ENCODE data around the gene CIART.

CIART gene

DNA sequence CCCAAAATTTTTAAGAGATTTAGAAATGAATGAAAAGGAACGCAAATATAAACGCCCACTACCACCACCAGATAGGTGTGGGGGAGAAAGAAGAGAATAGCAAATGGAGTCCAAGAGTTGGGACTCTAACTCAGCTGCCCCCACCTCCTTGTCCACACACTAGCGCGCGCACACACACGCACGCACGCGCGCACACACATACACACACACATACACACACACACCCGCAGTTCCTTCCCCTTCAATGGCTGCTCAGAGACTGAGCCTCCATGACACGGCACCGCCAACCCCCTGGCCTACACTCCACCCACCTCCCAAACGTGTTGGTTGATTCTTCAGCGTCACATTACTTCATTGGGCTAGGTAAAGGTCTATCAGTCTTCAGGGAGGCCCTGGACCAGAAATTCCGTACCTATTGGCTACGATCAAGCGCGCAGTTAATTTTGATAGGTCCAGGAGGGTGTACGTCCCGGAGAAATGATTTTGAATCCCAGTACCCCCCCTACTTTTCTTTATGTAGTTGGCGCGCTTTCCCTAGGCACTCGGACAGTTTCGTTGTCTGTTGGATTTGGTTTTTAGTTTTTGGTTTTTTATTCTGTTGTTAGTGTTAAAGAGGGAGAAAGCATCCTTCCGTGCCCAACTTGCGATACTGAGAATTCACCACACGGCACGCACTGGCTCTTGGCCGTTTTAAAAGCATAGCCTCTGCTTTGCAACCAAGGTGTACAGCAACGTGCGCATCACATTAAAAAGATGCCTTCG lies 46.3 kb upstream of the CIART start, which contains the start of gene ANP32E:
ANP32E (minus strand) TSS at position 261 of the 762 bp plus-strand sequence. CDS start 326 bp downstream, outside the sequence.
- TF ChIP-seq ZFX (IDR thresholded peaks at IDR 0.05; ENCODE audit: borderline replicate concordance): no peak
- TF ChIP-seq, protein P1, sequence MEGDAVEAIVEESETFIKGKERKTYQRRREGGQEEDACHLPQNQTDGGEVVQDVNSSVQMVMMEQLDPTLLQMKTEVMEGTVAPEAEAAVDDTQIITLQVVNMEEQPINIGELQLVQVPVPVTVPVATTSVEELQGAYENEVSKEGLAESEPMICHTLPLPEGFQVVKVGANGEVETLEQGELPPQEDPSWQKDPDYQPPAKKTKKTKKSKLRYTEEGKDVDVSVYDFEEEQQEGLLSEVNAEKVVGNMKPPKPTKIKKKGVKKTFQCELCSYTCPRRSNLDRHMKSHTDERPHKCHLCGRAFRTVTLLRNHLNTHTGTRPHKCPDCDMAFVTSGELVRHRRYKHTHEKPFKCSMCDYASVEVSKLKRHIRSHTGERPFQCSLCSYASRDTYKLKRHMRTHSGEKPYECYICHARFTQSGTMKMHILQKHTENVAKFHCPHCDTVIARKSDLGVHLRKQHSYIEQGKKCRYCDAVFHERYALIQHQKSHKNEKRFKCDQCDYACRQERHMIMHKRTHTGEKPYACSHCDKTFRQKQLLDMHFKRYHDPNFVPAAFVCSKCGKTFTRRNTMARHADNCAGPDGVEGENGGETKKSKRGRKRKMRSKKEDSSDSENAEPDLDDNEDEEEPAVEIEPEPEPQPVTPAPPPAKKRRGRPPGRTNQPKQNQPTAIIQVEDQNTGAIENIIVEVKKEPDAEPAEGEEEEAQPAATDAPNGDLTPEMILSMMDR (IDR thresholded peaks at IDR 0.05): no peak; the same call in 1 of the 2 replicates
- peak within 1 kb of the TSS; percentile 93 for H3K27ac ChIP-seq

DNA sequence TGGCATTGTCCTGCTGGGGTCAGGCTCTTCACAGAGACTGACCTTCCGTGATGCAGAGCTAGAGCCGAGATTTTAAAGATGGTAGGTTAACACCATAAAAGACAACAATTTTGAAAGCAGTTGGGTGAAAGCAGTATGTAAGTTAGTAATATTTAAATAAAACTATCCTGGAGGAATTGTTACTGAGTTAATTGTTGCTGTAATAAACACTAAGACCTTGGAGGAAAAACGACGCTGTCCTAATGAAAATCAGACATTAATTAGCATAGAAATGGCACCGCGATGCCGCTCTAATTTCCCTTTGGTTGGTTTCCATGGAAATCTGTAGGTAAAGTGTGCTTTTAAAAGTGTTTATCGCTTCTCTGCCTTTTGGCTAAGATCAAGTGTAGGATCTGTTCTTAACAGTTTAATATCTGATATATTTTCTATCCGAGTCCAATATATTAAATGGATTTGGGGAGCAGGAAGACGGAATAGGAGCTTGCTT lies 45.7 kb upstream of the CIART start:
- peak overlapping the region; percentile 93 for H3K27ac ChIP-seq
- TF ChIP-seq, protein P1 (IDR thresholded peaks at IDR 0.05): peak; percentile 49; the same call in 1 of the 2 replicates
- TF ChIP-seq ZFX (IDR thresholded peaks at IDR 0.05; ENCODE audit: borderline replicate concordance): no peak

DNA sequence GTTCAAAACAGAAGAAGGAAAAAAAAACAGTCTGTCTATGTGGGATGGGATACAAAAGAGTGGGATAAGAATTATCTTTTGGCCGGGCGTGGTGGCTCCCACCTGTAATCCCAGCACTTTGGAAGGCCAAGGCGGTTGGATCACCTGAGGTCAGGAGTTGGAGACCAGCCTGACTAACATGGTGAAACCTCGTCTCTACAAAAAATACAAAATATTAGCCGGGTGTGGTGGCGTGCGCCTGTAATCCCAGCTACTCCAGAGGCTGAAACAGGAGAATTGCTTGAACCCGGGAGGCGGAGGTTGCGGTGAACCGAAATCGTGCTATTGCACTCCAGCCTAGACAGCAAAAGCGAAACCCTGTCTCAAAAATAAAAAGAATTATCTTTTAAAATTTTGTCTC lies 45.2 kb upstream of the CIART start:
- H3K27ac ChIP-seq: peak overlapping the region; percentile 93

DNA sequence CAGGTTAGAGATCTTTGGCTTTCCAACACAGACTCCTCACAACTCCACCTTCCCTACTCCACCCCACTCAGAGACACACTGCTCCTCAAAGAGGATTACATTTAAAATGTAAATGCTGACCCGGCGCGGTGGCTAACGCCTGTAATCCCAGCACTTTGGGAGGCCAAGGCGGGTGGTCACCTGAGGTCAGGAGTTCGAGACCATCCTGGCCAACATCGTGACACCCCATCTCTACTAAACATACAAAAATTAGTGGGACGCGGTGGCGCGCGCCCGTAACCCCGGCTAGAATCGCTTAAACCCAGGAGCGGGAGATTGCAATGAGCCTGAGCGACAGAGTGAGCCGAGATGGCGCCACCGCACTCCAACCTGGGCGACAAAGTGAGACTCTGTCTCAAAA lies 44.6 kb upstream of the CIART start:
- TF ChIP-seq, protein P1 (IDR thresholded peaks at IDR 0.05): no peak
- no peak for TF ChIP-seq ZFX (IDR thresholded peaks at IDR 0.05; ENCODE audit: borderline replicate concordance)
- H3K27ac ChIP-seq: peak overlapping the region; percentile 93; the same call in 1 of the 2 replicates

DNA sequence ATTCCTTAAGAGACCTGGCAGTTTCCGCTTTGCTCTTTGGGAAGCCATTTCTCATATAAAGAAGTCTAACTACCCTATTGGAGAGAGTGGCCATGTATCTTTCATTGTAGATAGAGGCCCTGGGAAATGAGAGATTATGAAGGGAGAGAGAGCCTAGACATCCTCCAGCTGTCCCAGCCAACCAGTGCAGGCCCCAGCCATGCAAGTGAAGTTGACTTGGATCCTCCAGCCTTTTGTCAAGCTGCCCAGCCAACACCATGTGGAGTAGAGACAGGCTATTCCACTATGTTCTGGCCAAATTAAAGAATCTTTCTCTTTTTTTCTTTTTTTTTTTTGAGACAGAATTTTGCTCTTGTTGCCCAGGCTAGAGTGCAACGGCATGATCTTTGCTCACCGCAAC lies 39.4 kb upstream of the CIART start:
- no peak overlapping the region for H3K27ac ChIP-seq
- TF ChIP-seq, protein P1 (IDR thresholded peaks at IDR 0.05): no peak
- TF ChIP-seq ZFX (IDR thresholded peaks at IDR 0.05; ENCODE audit: borderline replicate concordance): no peak

DNA sequence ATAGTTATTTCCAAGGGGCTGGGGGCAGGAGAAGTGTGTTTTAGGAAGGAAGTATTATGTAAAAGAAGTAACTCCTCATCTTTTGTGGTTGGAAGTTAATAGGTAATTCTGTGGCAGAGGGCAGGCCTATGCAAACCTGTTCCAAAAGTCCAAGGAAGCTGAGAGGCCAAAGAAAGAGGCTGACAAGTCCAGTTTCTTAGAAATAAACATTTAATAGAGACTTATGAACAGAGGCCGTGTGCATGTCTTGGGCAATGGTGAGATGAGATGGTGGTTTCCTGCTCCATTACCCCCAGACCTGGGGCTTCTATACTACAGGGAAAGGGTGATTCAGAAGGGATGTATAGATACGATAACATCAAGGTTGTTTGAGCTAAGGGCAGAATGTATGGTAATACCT lies 32.4 kb upstream of the CIART start:
- TF ChIP-seq ZFX (IDR thresholded peaks at IDR 0.05; ENCODE audit: borderline replicate concordance): no peak
- TF ChIP-seq, protein P1 (IDR thresholded peaks at IDR 0.05): no peak
- no peak overlapping the region for H3K27ac ChIP-seq

DNA sequence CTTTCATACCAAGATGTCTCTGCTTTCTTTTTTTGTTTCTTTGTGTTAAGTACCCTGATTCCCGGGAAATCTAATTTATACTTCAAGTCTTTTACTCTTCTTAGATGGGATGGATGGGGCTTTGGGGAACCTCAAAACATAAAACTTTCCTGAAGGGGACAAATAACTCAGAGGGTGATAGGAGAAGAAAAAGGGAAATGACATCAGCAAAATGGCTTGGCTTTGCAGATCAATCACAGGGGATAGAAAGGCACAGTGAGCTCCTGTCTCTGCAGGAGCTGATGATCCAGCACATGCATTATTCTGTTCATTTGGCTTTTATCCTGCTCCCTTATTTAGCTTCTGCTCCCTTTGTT lies 26.2 kb upstream of the CIART start:
- peak overlapping the region; percentile 58 for H3K27ac ChIP-seq
- TF ChIP-seq, protein P1 (IDR thresholded peaks at IDR 0.05): peak; percentile 33
- no peak for TF ChIP-seq ZFX (IDR thresholded peaks at IDR 0.05; ENCODE audit: borderline replicate concordance)
